GM08714 (cell line): ENCODE measurements around the gene FBXW7.
"Not testable (repeated sequence)": the region's sequence is repeated elsewhere in the genome, so short reads cannot be mapped to it uniquely, and the experiment has no call there.

ENCODE experiments used
- H3K4me3 ChIP-seq: fragments of 200-500 bp; sonication (Bioruptor generic); 2 replicates; pipeline ENCODE4 v1.5.1; 2014; ENCODE audit warnings: mild to moderate bottlenecking, low read length, inconsistent platforms
- ZNF274 ChIP-seq: IDR thresholded peaks from 2 replicates; pipeline ENCODE4 v1.6.1; 2012; ENCODE audit warnings: mild to moderate bottlenecking, low read depth, low read length

The FBXW7 gene

GRCh38 chr4:152564336-152564735, 28.4 kb upstream of the FBXW7 start:
- no peak overlapping the region for H3K4me3 ChIP-seq
- TF ChIP-seq ZNF274 = no peak

GRCh38 chr4:152563209-152563608, 27.3 kb upstream of the FBXW7 start:
- no peak overlapping the region for H3K4me3 ChIP-seq
- TF ChIP-seq ZNF274 = no peak

GRCh38 chr4:152559641-152560040, 23.7 kb upstream of the FBXW7 start:
- TF ChIP-seq ZNF274 = no peak
- H3K4me3 ChIP-seq = no peak overlapping the region

- H3K4me3 ChIP-seq = no peak overlapping the region
Observed at GRCh38 chr4:152558396-152558795, 22.5 kb upstream of the FBXW7 start.

GRCh38 chr4:152556834-152557233, 20.9 kb upstream of the FBXW7 start:
- TF ChIP-seq ZNF274 = no peak
- no peak overlapping the region for H3K4me3 ChIP-seq

More at GRCh38 chr4:152558396-152558795, 22.5 kb upstream of the FBXW7 start:
- no peak for TF ChIP-seq ZNF274

- H3K4me3 ChIP-seq = no peak overlapping the region
- TF ChIP-seq ZNF274 = no peak
Observed at GRCh38 chr4:152556283-152556682, 20.4 kb upstream of the FBXW7 start.

- TF ChIP-seq ZNF274 = no peak
- H3K4me3 ChIP-seq = peak overlapping the region; percentile 22; the same call in 1 of the 2 replicates
Observed at GRCh38 chr4:152554742-152555141, 18.9 kb upstream of the FBXW7 start.

- H3K4me3 ChIP-seq = not testable (repeated sequence)
Observed at GRCh38 chr4:152550687-152551086, 14.8 kb upstream of the FBXW7 start.

GRCh38 chr4:152545088-152545487, 9.2 kb upstream of the FBXW7 start:
- H3K4me3 ChIP-seq = no peak overlapping the region
- TF ChIP-seq ZNF274 = no peak

GRCh38 chr4:152544533-152544932, 8.6 kb upstream of the FBXW7 start:
- not testable (repeated sequence) for H3K4me3 ChIP-seq

GRCh38 chr4:152540941-152541340, 5.0 kb upstream of the FBXW7 start:
- H3K4me3 ChIP-seq = no peak overlapping the region
- TF ChIP-seq ZNF274 = no peak

GRCh38 chr4:152540293-152540674, 4.4 kb upstream of the FBXW7 start:
- TF ChIP-seq ZNF274 = no peak
- H3K4me3 ChIP-seq = no peak overlapping the region; the same call in 1 of the 2 replicates

- no peak for TF ChIP-seq ZNF274
- no peak overlapping the region; the same call in 1 of the 2 replicates for H3K4me3 ChIP-seq
Observed at GRCh38 chr4:152539556-152540292, 3.8 kb upstream of the FBXW7 start.

GRCh38 chr4:152537881-152538280, 2.0 kb upstream of the FBXW7 start:
- TF ChIP-seq ZNF274 = no peak
- H3K4me3 ChIP-seq = peak overlapping the region; percentile 64

GRCh38 chr4:152536545-152537182, 772 bp upstream of the FBXW7 start:
- H3K4me3 ChIP-seq = peak overlapping the region; percentile 64
- no peak for TF ChIP-seq ZNF274
